HG03095 (cell line): Measurements from ENCODE around the gene MX2.
A peak's percentile ranks its signal among the peaks of the same experiment; 100 is the strongest.
"Not testable (repeated sequence)": the region's sequence is repeated elsewhere in the genome, so short reads cannot be mapped to it uniquely, and the experiment has no call there.

ENCODE experiments used
- ATAC-seq: cut with Tn5 transposase; IDR thresholded peaks from one replicate; pipeline ENCODE4 v1.9.1; 2021; ENCODE audit warnings: moderate library complexity; ENCODE audit not compliant: unreplicated experiment

MX2 gene, protein sequence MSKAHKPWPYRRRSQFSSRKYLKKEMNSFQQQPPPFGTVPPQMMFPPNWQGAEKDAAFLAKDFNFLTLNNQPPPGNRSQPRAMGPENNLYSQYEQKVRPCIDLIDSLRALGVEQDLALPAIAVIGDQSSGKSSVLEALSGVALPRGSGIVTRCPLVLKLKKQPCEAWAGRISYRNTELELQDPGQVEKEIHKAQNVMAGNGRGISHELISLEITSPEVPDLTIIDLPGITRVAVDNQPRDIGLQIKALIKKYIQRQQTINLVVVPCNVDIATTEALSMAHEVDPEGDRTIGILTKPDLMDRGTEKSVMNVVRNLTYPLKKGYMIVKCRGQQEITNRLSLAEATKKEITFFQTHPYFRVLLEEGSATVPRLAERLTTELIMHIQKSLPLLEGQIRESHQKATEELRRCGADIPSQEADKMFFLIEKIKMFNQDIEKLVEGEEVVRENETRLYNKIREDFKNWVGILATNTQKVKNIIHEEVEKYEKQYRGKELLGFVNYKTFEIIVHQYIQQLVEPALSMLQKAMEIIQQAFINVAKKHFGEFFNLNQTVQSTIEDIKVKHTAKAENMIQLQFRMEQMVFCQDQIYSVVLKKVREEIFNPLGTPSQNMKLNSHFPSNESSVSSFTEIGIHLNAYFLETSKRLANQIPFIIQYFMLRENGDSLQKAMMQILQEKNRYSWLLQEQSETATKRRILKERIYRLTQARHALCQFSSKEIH

DNA sequence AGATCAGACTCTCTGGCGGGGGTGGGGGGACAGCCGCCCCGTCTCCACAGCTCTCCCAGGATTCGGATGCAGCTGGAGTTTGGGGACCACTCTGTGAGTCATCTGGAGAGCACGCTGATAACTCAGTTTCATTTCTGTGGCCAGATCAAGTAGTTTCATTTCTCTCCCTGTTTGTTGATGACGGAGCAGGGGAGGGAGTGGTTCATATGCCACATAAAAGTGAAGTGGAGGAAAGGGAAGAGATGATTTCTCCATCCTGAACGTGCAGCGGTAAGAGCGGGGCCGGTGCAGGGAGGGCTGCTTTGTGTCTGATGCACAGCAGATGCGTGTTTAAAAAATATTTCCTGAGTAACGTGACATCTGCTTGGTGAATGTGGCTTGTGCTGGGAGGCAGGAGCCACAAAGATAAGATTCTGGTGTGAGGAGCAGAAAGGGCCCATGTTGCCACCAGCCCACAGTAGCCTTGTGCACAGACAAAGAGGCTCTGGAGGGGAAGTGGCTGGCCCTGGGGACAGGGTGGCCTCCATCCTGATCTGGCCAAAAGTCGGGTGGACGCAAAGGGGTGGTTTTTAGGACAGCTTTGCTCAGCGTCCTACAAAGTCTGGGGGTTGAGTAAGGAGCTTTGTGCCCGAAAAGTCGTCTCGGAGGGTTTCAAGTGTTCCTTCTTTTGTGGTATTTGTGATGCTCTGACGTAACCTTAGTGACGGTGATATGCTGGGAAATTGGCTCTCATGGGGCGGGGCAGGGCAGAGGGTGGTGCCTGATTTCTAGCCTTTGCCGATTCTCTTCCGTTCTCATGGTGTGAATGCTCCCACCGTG is at the start of gene MX2:
MX2 (plus strand) TSS at position 242 of the 819 bp plus-strand sequence. CDS start 14,880 bp downstream, outside the sequence.
- ATAC-seq, result peak; percentile 54

DNA sequence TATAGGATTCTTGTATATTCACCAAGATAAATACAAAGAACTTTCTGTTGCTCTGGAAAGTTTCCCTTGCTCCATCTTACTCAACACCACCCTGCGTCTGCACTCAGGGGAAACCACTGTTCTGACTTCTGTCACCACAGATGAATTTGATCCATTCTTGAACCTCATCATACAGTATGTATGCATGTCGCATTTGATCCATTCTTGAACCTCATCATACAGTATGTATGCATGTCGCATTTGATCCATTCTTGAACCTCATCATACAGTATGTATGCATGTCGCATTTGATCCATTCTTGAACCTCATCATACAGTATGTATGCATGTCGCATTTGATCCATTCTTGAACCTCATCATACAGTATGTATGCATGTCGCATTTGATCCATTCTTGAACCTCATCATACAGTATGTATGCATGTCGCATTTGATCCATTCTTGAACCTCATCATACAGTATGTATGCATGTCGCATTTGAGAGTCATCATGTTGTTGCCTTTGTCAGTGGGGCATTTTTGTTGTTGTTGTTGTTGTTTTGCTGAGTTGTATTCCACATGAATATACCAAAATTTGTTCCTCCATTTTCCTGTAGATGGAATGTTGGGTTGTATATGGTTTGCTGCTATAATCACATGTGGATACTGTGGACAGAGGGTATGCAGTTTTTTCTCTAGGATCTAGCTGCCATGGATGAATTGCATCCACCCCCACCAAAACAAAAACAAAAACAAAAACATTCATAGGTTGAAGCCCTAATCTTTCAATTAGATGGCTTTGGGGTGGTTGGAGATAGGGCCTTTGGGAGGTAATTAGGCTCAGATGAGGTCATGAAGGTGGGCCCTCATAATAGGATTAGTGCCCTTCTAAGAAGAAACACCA is 48.3 kb upstream of the MX2 start:
- ATAC-seq, result not testable (repeated sequence)

DNA sequence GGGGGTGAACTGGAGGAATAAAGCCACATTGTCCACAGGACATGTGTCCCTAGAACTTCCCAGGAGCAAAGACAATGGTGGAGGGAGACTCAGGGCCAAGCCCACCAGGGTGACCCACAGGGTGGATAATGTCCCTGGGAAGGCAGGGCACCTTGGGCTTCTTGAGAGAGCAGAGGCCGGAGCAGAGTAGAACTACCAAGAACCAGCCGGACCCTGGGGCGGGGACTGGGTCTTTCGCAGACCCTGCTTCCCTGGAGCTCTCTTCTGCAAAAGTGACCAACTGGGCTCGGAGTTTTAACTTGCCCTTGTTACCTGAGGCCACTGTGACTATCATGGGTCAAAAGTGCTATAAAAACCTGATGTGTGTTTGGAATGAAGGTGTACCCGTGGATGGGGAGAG is 46.1 kb upstream of the MX2 start:
- ATAC-seq, result no peak

DNA sequence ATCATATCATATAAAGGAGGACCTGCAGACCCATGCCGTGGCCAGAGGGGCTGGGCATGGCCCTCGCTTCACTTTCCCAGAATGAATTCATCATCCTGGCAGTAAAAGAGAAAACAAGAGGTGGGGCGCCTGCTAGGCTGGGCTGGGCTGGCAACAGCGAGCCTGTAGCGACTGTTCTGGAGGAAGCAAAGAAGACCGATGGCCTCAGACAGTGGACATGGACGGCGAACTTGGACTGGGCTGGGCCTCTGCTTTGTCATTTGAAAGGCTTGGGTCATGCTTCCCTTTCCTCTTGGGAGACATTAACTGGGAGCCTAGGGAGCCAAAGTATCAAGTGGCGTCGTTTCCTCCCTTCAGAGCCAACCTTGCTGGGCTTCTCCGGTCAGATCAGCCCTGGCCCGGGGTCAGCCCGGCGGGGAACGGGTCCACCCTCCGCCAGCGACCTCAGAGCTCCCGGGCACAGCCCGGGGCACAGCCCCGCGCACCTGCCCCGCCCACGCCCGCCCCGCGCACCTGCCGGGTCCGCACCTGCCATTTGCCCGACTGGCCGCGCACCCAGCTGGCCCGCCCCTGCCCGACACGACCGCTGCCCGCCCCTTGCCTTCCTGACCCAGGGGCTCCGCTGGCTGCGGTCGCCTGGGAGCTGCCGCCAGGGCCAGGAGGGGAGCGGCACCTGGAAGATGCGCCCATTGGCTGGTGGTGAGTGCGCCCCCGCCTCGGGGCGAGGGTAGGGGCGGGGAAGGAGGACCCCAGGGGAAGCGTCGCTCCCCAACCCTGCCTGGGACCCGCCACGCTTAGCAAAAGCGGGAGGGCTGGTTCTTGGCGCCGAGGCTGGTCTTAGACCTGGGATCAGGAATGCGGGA is 45.4 kb upstream of the MX2 start, which contains the start of gene FAM3B:
FAM3B (plus strand) TSS at position 602 of the 863 bp plus-strand sequence; CDS start at position 681, 79 bp downstream.
- ATAC-seq, result no peak

DNA sequence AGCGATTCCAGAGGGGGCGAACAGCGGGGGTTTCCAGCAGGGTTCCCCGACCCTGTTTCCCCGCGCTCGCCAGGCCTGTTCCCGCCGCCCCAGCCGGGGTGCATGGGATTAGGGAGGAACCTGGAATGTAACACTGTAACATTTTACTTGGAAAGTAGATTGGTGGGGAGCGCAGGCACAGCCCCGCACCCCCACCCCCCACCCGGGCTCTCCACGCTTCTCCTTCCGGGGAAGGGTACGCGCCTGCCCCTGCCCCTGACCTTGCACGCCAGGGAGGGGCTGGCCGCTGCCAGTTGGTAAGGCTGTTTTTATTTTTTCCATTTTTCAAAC is 44.8 kb upstream of the MX2 start:
- ATAC-seq, result no peak

DNA sequence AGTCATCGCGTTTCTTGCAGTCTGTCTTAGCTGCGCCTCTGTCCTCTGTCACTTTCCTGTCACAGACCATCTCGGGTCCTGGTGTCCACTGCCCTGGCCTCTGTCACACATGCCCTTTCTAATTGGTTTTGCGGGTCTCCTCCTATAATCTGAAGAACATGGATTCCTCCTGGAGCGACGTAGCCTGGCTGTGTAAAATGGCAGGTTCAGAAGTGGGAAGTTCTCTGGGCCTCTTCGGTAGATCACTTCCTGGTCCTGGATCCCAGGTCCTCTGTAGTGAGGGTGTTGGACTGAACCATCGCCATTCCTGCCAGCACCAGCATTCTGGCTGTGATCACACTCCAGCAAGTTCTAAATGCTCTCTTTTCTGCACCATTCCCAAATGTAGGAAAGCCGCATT is 44.4 kb upstream of the MX2 start:
- ATAC-seq, result no peak

DNA sequence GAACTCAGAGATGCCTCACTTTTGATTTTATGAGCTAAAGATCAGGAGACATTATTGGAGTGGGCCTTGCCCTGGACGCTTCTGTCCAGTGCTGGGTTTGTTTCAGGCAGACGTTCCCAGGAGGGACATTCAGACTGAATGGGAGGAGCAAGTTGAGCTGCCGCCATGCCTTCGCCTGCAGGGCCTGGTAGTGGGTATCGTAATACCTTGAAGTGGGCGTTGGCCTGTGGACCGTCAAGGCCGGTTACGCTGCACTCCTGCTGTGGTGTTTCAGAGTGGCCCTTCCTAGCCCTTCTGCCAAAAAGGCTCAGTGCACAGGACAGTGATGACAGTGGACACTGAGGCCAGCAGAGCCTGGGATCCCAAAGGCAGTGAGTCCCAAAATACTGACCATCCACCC is 43.6 kb upstream of the MX2 start:
- ATAC-seq, result no peak

DNA sequence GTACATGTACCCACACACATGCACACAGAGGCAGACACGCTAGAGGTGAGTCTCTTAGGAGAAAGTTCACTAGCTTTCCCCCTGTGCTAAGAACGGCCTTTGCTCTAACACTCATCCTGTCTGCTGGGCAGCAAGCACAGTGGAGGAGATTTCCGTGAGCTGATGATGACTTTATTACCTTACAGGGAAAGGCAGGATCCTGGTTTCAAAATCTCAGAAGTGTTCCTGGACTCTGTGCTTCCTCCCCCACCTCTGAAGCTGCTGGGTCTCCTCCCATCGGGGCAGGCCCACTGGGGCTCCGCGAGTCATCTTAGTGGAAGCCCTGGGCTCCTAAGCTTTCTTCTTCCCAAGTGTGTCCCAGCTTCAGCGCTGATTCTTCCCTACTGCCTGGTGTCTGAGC is 42.6 kb upstream of the MX2 start:
- no peak for ATAC-seq

DNA sequence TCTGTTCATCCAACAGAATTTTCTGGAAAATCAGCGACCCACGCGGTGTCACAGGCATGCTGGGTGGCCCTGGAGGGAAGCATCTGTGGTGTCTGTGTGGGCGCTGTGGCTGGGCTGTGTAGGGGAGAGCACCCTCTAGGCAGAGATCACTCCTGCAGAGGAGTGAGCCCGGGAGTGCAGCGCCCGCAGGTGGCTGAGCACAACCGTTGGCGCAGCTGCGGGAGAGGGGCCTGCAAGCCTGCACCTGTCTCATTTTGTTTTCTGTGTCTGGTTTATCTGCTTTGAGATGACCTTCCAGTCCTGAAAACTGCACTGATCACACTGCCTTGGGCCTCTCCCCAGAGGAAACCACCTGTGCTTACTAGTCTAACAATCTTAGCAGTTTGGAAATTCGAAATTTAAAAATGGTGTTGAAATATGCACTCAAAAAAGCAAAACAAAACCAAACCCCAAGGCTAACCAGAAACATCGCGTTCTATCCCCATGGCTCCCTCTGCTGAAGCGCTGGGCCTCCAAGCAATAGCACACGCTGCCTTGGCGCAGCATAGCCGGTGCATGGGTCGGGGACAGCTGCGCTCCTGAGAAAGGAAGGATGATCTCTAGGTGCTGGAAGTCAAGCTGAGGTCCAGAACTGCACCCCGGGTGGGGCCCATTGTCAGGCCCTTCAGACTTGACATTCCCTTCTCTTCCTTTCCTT is 40.5 kb upstream of the MX2 start:
- no peak for ATAC-seq

DNA sequence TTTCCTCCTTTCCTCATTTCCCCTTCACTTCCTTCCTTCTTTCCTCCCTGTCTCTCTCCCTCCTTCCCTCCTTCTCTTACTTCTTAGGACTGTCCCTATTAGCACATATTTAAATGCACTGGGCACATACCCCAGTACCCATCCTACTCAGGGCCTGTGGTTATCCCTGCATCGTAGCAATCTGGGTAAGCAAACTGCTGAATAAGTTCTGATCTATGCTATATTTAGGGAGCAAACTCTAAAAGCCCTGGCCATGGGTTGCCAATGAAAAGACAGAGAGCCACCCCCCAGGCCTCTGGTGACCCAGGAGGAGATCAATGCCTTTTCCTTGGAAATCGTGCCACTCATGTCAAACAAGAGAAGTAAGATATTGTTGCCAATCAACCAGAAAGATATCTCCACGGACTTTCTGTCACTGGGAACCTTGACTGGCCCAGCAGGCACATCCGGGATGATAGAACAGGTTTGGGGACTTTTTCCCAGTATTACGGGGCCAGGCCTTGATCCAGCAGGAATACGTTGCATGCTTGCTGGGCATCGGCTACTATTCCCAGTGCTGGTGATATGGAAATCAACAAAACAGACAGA is 39.8 kb upstream of the MX2 start:
- no peak for ATAC-seq

DNA sequence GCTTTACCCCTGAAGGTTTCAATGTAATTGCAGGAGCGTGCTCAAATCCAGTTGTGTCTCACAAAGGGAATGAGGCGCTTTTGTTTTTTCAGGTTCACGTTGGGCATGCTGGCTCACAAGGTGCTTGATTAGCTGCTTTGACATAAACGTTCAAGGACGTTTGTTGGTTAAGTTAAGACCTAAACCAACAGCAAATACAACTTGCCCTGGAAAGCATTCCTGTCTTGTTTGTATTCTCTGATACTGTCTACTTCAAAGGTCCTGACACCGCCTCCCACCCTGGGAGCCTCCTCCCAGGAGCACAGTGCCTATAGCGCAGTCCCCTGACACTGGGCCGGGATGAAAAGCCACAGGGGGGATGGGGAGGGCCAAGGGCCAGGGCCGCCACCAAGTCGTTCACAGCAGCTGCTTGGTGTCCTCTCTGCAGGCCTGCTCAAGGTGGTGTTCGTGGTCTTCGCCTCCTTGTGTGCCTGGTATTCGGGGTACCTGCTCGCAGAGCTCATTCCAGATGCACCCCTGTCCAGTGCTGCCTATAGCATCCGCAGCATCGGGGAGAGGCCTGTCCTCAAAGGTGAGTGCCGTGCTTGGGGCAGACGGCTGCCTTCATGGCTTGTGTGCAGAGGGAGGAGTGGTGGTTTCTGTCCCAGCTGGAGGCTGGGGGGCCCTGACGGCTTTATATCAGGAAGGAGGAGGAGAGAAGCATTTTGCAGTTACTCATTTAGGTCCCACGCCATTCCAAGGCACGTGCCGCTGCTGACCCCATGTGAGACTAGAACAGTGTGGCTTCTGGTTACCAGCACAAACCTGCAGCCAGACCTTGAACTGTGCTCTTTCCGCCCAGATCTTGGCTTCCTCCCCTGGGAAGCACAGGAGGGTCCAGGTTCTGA is 39.1 kb upstream of the MX2 start:
- ATAC-seq, result no peak

DNA sequence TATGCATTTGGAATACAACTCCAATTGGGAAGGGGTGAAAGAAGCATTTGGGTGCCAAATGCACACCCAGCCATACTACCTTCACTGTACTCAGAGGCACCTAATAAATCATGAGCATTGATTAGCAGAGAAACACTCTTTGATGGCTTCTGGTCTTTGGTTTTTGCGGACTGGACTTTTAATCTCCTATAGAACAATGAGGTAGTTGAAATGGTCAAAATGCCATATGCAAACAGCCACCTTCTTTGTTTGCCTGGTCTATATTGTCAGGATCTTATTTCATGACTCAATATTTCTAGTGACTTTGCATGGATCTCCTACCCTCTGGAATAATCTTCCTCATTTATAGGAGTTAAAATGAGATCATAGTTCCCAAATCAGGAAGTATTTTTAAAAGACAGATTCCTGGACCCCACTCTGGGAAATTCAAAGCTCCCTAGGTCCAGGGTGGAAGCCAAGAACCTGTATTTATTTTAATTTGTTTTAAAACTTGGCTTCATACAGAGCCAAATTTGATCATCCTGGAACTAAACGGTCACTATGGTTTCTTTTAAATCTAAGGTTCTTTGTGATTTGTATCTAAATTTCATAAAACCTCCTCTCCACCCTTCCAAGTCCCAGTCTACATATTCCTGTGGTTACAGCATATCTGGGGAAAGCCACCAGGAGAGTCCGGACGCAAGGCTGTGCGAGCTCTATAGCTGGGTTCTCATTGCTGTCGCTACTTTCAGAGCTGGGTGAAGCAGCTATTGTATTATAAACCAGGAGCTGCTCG is 36.5 kb upstream of the MX2 start:
- no peak for ATAC-seq

DNA sequence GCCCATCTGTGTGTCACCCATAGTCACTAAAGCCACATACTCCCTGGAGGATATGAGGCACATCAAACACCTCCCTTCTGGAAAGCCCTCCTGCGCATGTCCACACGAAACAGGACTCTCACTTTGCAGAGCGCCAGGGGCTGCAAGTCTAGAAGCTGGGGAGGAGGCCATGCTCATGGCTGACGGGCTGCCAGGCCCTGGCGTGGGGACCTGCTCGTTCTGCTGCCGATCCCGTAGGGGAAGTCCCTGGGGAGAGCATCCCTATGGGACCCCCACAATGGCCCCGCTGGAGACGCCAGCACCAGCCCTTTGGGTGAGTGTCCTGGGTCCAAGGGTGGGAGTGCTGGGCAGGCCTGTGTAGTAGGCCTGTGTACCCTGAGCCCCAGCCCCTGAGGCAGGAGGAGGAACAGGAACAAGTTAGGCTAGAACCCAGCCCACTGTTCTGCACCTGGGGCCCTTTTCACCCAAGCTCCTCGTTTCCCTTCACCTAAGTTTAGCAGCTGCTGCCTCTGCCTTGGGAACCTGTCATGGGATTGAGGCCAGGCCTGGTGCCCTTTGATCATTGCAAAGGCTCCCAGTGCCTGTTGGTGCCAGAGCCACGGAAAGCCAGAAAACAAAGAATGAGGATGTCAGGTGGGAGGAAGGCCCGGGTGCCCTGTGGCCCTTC is 35.3 kb upstream of the MX2 start:
- ATAC-seq, result no peak

DNA sequence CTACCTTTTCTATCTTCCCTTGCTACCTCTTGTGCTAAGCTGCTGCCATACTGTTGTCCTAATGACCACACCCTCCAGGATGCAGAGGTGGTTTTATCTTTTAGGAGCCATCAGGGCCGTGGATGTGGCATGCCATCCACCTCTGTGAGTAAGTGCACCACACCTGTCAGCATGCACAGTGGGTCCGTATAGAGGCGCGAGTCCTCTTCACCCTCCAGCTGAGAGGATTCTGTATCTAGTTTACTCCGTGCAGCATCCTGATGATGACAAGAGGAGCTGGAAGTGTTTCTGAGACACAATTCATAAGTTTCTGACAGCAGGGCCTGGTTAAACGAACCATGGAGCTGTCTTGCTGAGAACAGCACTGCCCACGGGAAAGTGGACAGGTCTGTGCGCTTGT is 34.1 kb upstream of the MX2 start:
- ATAC-seq, result no peak

DNA sequence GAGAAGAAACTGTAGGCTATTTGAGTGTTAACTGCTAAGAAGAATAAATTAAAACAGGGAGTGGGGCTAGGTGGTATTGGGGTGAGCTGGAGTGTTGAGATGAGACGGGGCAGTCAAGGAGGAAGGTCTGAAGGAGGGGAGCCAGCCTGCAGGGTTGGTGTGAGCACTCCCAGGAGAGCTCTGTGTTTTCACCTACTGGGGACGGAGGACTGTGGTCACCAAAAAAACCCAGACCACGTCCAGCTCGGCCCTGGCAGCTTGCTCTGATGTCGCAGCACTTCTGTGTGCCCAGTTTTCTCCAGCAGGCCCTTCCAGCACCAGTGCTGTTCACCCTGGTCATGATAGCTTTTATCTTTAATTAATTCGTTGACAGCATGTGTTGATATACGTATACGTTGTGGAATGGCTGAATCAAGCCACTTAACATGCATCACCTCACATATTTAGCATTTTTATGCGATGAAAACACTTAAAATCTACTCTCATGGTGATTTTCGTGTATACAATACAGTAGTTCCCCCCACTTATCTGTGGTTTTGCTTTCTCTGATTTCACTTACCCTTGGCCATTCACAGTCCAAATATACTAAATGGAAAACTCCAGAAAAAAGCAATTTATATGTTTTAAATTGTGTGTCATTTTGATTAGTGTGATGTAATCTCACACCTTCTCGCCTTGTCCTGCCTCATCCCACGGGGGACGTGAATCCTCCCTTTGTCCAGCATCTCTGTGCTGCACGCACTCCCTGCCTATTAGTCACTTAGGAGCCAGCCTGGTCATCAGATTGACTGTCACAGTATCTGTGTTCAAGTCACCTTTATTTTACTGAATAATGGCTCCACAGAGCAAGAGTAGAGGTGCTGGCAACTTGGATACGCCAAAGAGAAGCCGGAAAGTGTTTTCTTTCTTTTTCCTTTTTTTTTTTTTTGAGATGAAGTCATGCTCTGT is 32.9 kb upstream of the MX2 start:
- no peak for ATAC-seq
